ENCODE results near the gene IL36RN. TPM values are rescaled to one million over a fixed set of nuclear protein-coding genes. Genes with fewer than 3 reads are reported as not detected.
A peak's percentile ranks its signal among the peaks of the same experiment; 100 is the strongest.

The IL36RN gene
- total and polyA plus RNA-seq, 2 of the 13 experiments (the other 11 are each of a cell fraction or from before 2014, with no cell fraction given): not detected

- TF ChIP-seq ZNF121 (CRISPR knock-in tag; IDR thresholded peaks at IDR 0.05) (no peak), RAD21 (CRISPR knock-in tag; IDR thresholded peaks at IDR 0.05) (peak; percentile 91), ZNF788 (CRISPR knock-in tag; IDR thresholded peaks at IDR 0.05; ENCODE audit: borderline replicate concordance) (peak; percentile 40; the same call in 1 of the 2 replicates), ZBTB34 (CRISPR knock-in tag; IDR thresholded peaks at IDR 0.05) (no peak), KAT2B (IDR thresholded peaks at IDR 0.05; ENCODE audit: borderline replicate concordance, low read depth, low read length) (no peak), ZSCAN9 (CRISPR knock-in tag; IDR thresholded peaks at IDR 0.05; ENCODE audit: borderline replicate concordance) (no peak), KDM3A (CRISPR knock-in tag; IDR thresholded peaks at IDR 0.05; ENCODE audit: low read depth) (peak; percentile 77), LBX2 (CRISPR knock-in tag; IDR thresholded peaks at IDR 0.05; ENCODE audit: borderline replicate concordance) (no peak), ZNF263 (CRISPR knock-in tag; IDR thresholded peaks at IDR 0.05) (peak; percentile 73), SMYD3 (CRISPR knock-in tag; IDR thresholded peaks at IDR 0.05) (no peak), PHB2 (IDR thresholded peaks at IDR 0.05; ENCODE audit: partially characterized antibody) (no peak), ONECUT2 (CRISPR knock-in tag; IDR thresholded peaks at IDR 0.05) (no peak), ZMAT3 (CRISPR knock-in tag; conservative IDR thresholded peaks at IDR 0.05) (no peak), MTF2 (CRISPR knock-in tag; IDR thresholded peaks at IDR 0.05; ENCODE audit: borderline replicate concordance) (no peak), ZNF83 (CRISPR knock-in tag; IDR thresholded peaks at IDR 0.05; ENCODE audit: borderline replicate concordance) (no peak), ZNF34 (CRISPR knock-in tag; IDR thresholded peaks at IDR 0.05; ENCODE audit: borderline replicate concordance) (no peak), EHMT2 (IDR thresholded peaks at IDR 0.05; ENCODE audit: borderline replicate concordance, low read depth, low read length) (no peak), ZNF274 (CRISPR knock-in tag; IDR thresholded peaks at IDR 0.05) (no peak), PRMT3 (CRISPR knock-in tag; IDR thresholded peaks at IDR 0.05; ENCODE audit: borderline replicate concordance, low read depth) (no peak), ZNF605 (CRISPR knock-in tag; IDR thresholded peaks at IDR 0.05) (peak; percentile 57; the same call in 1 of the 2 replicates), MIER3 (CRISPR knock-in tag; IDR thresholded peaks at IDR 0.05; ENCODE audit: borderline replicate concordance) (no peak), JUNB (CRISPR knock-in tag; IDR thresholded peaks at IDR 0.05; ENCODE audit: borderline replicate concordance) (no peak), ZSCAN30 (CRISPR knock-in tag; IDR thresholded peaks at IDR 0.05) (no peak)
- TF ChIP-seq, protein P1, sequence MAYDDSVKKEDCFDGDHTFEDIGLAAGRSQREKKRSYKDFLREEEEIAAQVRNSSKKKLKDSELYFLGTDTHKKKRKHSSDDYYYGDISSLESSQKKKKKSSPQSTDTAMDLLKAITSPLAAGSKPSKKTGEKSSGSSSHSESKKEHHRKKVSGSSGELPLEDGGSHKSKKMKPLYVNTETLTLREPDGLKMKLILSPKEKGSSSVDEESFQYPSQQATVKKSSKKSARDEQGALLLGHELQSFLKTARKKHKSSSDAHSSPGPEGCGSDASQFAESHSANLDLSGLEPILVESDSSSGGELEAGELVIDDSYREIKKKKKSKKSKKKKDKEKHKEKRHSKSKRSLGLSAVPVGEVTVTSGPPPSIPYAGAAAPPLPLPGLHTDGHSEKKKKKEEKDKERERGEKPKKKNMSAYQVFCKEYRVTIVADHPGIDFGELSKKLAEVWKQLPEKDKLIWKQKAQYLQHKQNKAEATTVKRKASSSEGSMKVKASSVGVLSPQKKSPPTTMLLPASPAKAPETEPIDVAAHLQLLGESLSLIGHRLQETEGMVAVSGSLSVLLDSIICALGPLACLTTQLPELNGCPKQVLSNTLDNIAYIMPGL (CRISPR knock-in tag; IDR thresholded peaks at IDR 0.05; ENCODE audit: borderline replicate concordance in 1 of 2, low read depth in 1 of 2): peak; percentile 57 to 72; a peak in 3 of 4 replicates
- TF ChIP-seq, protein P2, sequence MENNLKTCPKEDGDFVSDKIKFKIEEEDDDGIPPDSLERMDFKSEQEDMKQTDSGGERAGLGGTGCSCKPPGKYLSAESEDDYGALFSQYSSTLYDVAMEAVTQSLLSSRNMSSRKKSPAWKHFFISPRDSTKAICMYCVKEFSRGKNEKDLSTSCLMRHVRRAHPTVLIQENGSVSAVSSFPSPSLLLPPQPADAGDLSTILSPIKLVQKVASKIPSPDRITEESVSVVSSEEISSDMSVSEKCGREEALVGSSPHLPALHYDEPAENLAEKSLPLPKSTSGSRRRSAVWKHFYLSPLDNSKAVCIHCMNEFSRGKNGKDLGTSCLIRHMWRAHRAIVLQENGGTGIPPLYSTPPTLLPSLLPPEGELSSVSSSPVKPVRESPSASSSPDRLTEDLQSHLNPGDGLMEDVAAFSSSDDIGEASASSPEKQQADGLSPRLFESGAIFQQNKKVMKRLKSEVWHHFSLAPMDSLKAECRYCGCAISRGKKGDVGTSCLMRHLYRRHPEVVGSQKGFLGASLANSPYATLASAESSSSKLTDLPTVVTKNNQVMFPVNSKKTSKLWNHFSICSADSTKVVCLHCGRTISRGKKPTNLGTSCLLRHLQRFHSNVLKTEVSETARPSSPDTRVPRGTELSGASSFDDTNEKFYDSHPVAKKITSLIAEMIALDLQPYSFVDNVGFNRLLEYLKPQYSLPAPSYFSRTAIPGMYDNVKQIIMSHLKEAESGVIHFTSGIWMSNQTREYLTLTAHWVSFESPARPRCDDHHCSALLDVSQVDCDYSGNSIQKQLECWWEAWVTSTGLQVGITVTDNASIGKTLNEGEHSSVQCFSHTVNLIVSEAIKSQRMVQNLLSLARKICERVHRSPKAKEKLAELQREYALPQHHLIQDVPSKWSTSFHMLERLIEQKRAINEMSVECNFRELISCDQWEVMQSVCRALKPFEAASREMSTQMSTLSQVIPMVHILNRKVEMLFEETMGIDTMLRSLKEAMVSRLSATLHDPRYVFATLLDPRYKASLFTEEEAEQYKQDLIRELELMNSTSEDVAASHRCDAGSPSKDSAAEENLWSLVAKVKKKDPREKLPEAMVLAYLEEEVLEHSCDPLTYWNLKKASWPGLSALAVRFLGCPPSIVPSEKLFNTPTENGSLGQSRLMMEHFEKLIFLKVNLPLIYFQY (CRISPR knock-in tag; IDR thresholded peaks at IDR 0.05; ENCODE audit: borderline replicate concordance): peak; percentile 63
Observed at GRCh38 chr2:113080134-113080533, 21.1 kb downstream of the IL36RN start (continued).

All from HepG2 (cell line).